A549 (cell line): ENCODE results near the gene DTX4. TPM values are rescaled to one million over a fixed set of nuclear protein-coding genes. Genes with fewer than 3 reads are reported as not detected.
A peak's percentile ranks its signal among the peaks of the same experiment; 100 is the strongest.

Source experiments
- ATAC-seq, 2 experiments: fragments of 200-7000 bp in 1 of 2; fragments of >200 bp in 1 of 2; cut with Nextera tagmentation in 1 of 2; cut with Tn5 transposase in 1 of 2; 3 replicates each; pipeline versions ENCODE4 v1.8.0 to v1.9.1; 2018 to 2020; ENCODE audit warnings: mild to moderate bottlenecking in 1 of 2, moderate library complexity in 1 of 2
- CTCF ChIA-PET: fragments of 300-600 bp; sonication (Branson Sonifier 250); formaldehyde crosslinking; extraction: SDS; loops from one replicate; lab custom pipeline; 2021; ENCODE audit warnings: antibody characterized with exemption, inconsistent platforms; lab: Yijun Ruan, JAX
- POLR2A ChIA-PET: fragments of 350-600 bp; formaldehyde crosslinking; extraction: SDS; loops from one replicate; lab custom pipeline; 2021; ENCODE audit warnings: antibody characterized with exemption, inconsistent platforms; lab: Yijun Ruan, JAX
- DNase-seq, 2 experiments: peaks; one replicate each; pipeline versions ENCODE4 v3.0.0 to v3.0.0-alpha.2; 2011 to 2016; ENCODE audit warnings: low read depth in 1 of 2, low spot score in 1 of 2
- FAIRE-seq: peaks from 2 replicates; lab custom pipeline; 2011; peaks lifted over from hg19 to GRCh38; lab: Jason Lieb, UNC
- H3K27ac ChIP-seq, 2 experiments: fragments of >200 bp; sonication (Bioruptor Twin); formaldehyde crosslinking; 3 replicates each; pipeline ENCODE4 v1.5.1; 2016 to 2017
- H3K4me1 ChIP-seq: fragments of >200 bp; sonication (Bioruptor Twin); formaldehyde crosslinking; 3 replicates; pipeline ENCODE4 v1.6.1; 2016
- H3K4me2 ChIP-seq: fragments of >200 bp; sonication (Bioruptor Twin); formaldehyde crosslinking; 3 replicates; pipeline ENCODE4 v1.6.1; 2016
- H3K4me3 ChIP-seq: fragments of >200 bp; sonication (Bioruptor Twin); formaldehyde crosslinking; 3 replicates; pipeline ENCODE4 v1.5.1; 2016
- H3K9me3 ChIP-seq: fragments of >200 bp; sonication (Bioruptor Twin); formaldehyde crosslinking; 3 replicates; pipeline ENCODE4 v1.6.1; 2016
- ATOH8 ChIP-seq: fragments of 250-450 bp; sonication (Bioruptor Pico); IDR thresholded peaks from 2 replicates; pipeline ENCODE4 v1.5.0; 2020; ENCODE audit warnings: low read depth, mild to moderate bottlenecking, moderate library complexity
- BCL3 ChIP-seq: fragments of >200 bp; sonication (Bioruptor Twin); formaldehyde crosslinking; IDR thresholded peaks from 3 replicates; pipeline ENCODE4 v1.6.1; 2016
- CEBPB ChIP-seq, 2 experiments: fragments of >200 bp in 1 of 2; sonication (Bioruptor Twin) in 1 of 2; formaldehyde crosslinking in 1 of 2; IDR thresholded peaks; 2 replicates each; pipeline ENCODE4 v1.6.1; 2012 to 2016
- EHMT2 ChIP-seq: fragments of 200-600 bp; sonication (generic); IDR thresholded peaks from 2 replicates; pipeline ENCODE4 v1.6.1; 2016; ENCODE audit warnings: antibody characterized with exemption, low read depth, mild to moderate bottlenecking, moderate library complexity
- HEYL ChIP-seq: fragments of 250-450 bp; sonication (Bioruptor Pico); IDR thresholded peaks from 2 replicates; pipeline ENCODE4 v1.8.0; 2021; ENCODE audit warnings: mild to moderate bottlenecking, moderate library complexity
- HOXA7 ChIP-seq: fragments of 250-450 bp; sonication (Bioruptor Pico); IDR thresholded peaks from 2 replicates; pipeline ENCODE4 v1.5.0; 2020; ENCODE audit warnings: mild to moderate bottlenecking, moderate library complexity
- JUN ChIP-seq, 2 experiments: fragments of >200 bp; sonication (Bioruptor Twin); formaldehyde crosslinking; IDR thresholded peaks; 2 replicates in 1 of 2; 3 replicates in 1 of 2; pipeline ENCODE4 v1.6.1; 2016 to 2017
- MAZ ChIP-seq: fragments of 150-350 bp; IDR thresholded peaks from 2 replicates; pipeline ENCODE4 v1.6.1; 2014; ENCODE audit warnings: antibody characterized with exemption, low read depth, low read length, borderline replicate concordance
- NR3C1 ChIP-seq: fragments of >200 bp; sonication (Bioruptor Twin); formaldehyde crosslinking; IDR thresholded peaks from 3 replicates; pipeline ENCODE4 v1.6.1; 2017
- PBX3 ChIP-seq: IDR thresholded peaks from 2 replicates; pipeline ENCODE4 v1.6.1; 2012
- PHF8 ChIP-seq: fragments of 200-600 bp; sonication (generic); IDR thresholded peaks from 2 replicates; pipeline ENCODE4 v1.6.1; 2016; ENCODE audit warnings: low read depth, mild to moderate bottlenecking, antibody characterized with exemption, moderate library complexity, borderline replicate concordance
- RAD21 ChIP-seq, 2 experiments: fragments of >200 bp in 1 of 2; sonication (Bioruptor Twin) in 1 of 2; formaldehyde crosslinking in 1 of 2; IDR thresholded peaks in 1 of 2; conservative IDR thresholded peaks in 1 of 2; 2 replicates in 1 of 2; 3 replicates in 1 of 2; pipeline ENCODE4 v1.6.1; 2012 to 2018; ENCODE audit warnings: inconsistent platforms in 1 of 2
- RARB ChIP-seq: fragments of 250-450 bp; sonication (Bioruptor Pico); IDR thresholded peaks from 2 replicates; pipeline ENCODE4 v1.8.0; 2021; ENCODE audit warnings: mild to moderate bottlenecking, moderate library complexity
- REST ChIP-seq: fragments of 200-600 bp; sonication (generic); IDR thresholded peaks from 2 replicates; pipeline ENCODE4 v1.6.1; 2016; ENCODE audit warnings: antibody characterized with exemption, mild to moderate bottlenecking, moderate library complexity
- USF2 ChIP-seq: fragments of 450-650 bp; IDR thresholded peaks from 2 replicates; pipeline ENCODE4 v1.6.1; 2014; ENCODE audit warnings: antibody characterized with exemption
- ZFP36 ChIP-seq: fragments of 450-650 bp; IDR thresholded peaks from 2 replicates; pipeline ENCODE4 v1.6.1; 2014; ENCODE audit warnings: borderline replicate concordance; ENCODE audit not compliant: partially characterized antibody
- WGBS: methylation state at CpG from one replicate; pipeline ENCODE4 v1.1.6; 2017; ENCODE audit errors: missing lambda C conversion rate; 5-methylcytosine and 5-hydroxymethylcytosine counted together
- polyA plus RNA-seq, 4 experiments: library from polyadenylated mRNA; depleted of rRNA in 3 of 4; stranded (reverse); fragments of >200 nt; fragmentation: RNase III in 1 of 4; extraction: RNeasy Plus Mini Kit Qiagen cat#74134 plus additional on column Dnase treatment in 1 of 4; gene quantifications; 2 replicates in 3 of 4; 3 replicates in 1 of 4; pipeline ENCODE4 v1.2.3, GENCODE V29; 2011 to 2017

DTX4 gene
- polyA plus RNA-seq, 2 of the 4 experiments (the other 2 are of a cell fraction) = 0.97 to 3.1 TPM

- TF ChIP-seq REST (no peak), ATOH8 (CRISPR knock-in tag) (no peak), PHF8 (no peak), HOXA7 (CRISPR knock-in tag) (no peak), USF2 (no peak), CEBPB (IDR thresholded peaks at IDR 0.05) (no peak)
- TF ChIP-seq, all 56 proteins: peak for 0
Measured at GRCh38 chr11:59226396-59226795, 54.5 kb downstream of the DTX4 start (continued).

- FAIRE-seq (no peak), DNase-seq (no peak), ATAC-seq (no peak)
- Histone ChIP-seq H3K9me3 (peaks cover 5% of the 10 kb centered on the region; the same call in 1 of the 3 replicates), H3K4me2 (no peak overlapping the region), H3K27ac (no peak overlapping the region), H3K4me3 (no peak overlapping the region), H3K4me1 (no peaks in the 10 kb centered on the region)
- ChIA-PET POLR2A (no interaction called here), CTCF (no interaction called here)
- TF ChIP-seq ZFP36 (peak; percentile 50), EHMT2 (no peak), NR3C1 (no peak), JUN (IDR thresholded peaks at IDR 0.05) (no peak)
Measured at GRCh38 chr11:59240322-59240721, 68.4 kb downstream of the DTX4 start.

- H3K9me3 ChIP-seq = peaks cover 5% of the 10 kb centered on the region; the same call in 1 of the 3 replicates
- no peak for ATAC-seq
- POLR2A ChIA-PET = no interaction called here
- no peak for DNase-seq
- H3K4me2 ChIP-seq = no peak overlapping the region
- TF ChIP-seq BCL3 (no peak), RARB (CRISPR knock-in tag) (no peak), RAD21 (conservative IDR thresholded peaks at IDR 0.05 in 1 of 2, IDR thresholded peaks at IDR 0.05 in 1 of 2) (no peak), HEYL (no peak), MAZ (no peak), PBX3 (no peak)
- H3K4me3 ChIP-seq = no peak overlapping the region
- FAIRE-seq = no peak
- CTCF ChIA-PET = no interaction called here
- no peak overlapping the region for H3K27ac ChIP-seq
- H3K4me1 ChIP-seq = no peaks in the 10 kb centered on the region
- 4% methylated on average over 1 of the region's 1 CpG for WGBS
Measured at GRCh38 chr11:59243633-59244032, 71.7 kb downstream of the DTX4 start.
